Measurements from ENCODE around the gene AFAP1L1.
"Not testable (repeated sequence)": the region's sequence is repeated elsewhere in the genome, so short reads cannot be mapped to it uniquely, and the experiment has no call there.

Gene AFAP1L1

GRCh38 chr5:149261246-149261645 is 10.4 kb upstream of the AFAP1L1 start:
- no peak for DNase-seq (ENCODE audit: low read depth in 2 of 2)

GRCh38 chr5:149262315-149262714 is 9.3 kb upstream of the AFAP1L1 start:
- DNase-seq (ENCODE audit: low read depth in 2 of 2): no peak

GRCh38 chr5:149264439-149265067 is 7.1 kb upstream of the AFAP1L1 start:
- peak in 1 of 2 donors; percentile 1 for DNase-seq (ENCODE audit: low read depth in 2 of 2)

GRCh38 chr5:149265068-149265465 is 6.6 kb upstream of the AFAP1L1 start:
- no peak for DNase-seq (ENCODE audit: low read depth in 2 of 2)

- no peak for DNase-seq (ENCODE audit: low read depth in 2 of 2)
Observed at GRCh38 chr5:149265597-149265996, 6.1 kb upstream of the AFAP1L1 start.

- no peak for DNase-seq (ENCODE audit: low read depth in 2 of 2)
Observed at GRCh38 chr5:149267241-149267973, 4.3 kb upstream of the AFAP1L1 start.

- DNase-seq (ENCODE audit: low read depth in 2 of 2): no peak
Observed at GRCh38 chr5:149268928-149269557, 2.6 kb upstream of the AFAP1L1 start.

GRCh38 chr5:149271195-149271715 is 404 bp upstream of the AFAP1L1 start:
- no peak for DNase-seq (ENCODE audit: low read depth in 2 of 2)

- DNase-seq (ENCODE audit: low read depth in 2 of 2): not testable (repeated sequence)
Observed at GRCh38 chr5:149272781-149273180, 1.1 kb downstream of the AFAP1L1 start.

- DNase-seq (ENCODE audit: low read depth in 2 of 2): no peak
Observed at GRCh38 chr5:149273237-149273636, 1.6 kb downstream of the AFAP1L1 start.

GRCh38 chr5:149273950-149274349 is 2.3 kb downstream of the AFAP1L1 start:
- DNase-seq (ENCODE audit: low read depth in 2 of 2): no peak

- DNase-seq (ENCODE audit: low read depth in 2 of 2): no peak
Observed at GRCh38 chr5:149274939-149275338, 3.3 kb downstream of the AFAP1L1 start.

GRCh38 chr5:149277801-149278200 is 6.1 kb downstream of the AFAP1L1 start:
- DNase-seq (ENCODE audit: low read depth in 2 of 2): no peak

GRCh38 chr5:149278451-149279210 is 7.0 kb downstream of the AFAP1L1 start:
- no peak for DNase-seq (ENCODE audit: low read depth in 2 of 2)

- no peak for DNase-seq (ENCODE audit: low read depth in 2 of 2)
Observed at GRCh38 chr5:149279661-149280060, 8.0 kb downstream of the AFAP1L1 start.

GRCh38 chr5:149280124-149280523 is 8.5 kb downstream of the AFAP1L1 start:
- DNase-seq (ENCODE audit: low read depth in 2 of 2): no peak

GRCh38 chr5:149280802-149281201 is 9.1 kb downstream of the AFAP1L1 start:
- no peak for DNase-seq (ENCODE audit: low read depth in 2 of 2)

- DNase-seq (ENCODE audit: low read depth in 2 of 2): no peak
Observed at GRCh38 chr5:149282027-149282965, 10.6 kb downstream of the AFAP1L1 start.

- DNase-seq (ENCODE audit: low read depth in 2 of 2): no peak
Observed at GRCh38 chr5:149282966-149283332, 11.3 kb downstream of the AFAP1L1 start.

- no peak for DNase-seq (ENCODE audit: low read depth in 2 of 2)
Observed at GRCh38 chr5:149283626-149284480, 12.2 kb downstream of the AFAP1L1 start.
